ENCODE results near the gene ZBED4. TPM values are rescaled to one million over a fixed set of nuclear protein-coding genes. Genes with fewer than 3 reads are reported as not detected.

The ZBED4 gene
- total and polyA plus RNA-seq, 2 experiments from 2014 or later = 11.1 to 18.4 TPM

- TF ChIP-seq, protein P1, sequence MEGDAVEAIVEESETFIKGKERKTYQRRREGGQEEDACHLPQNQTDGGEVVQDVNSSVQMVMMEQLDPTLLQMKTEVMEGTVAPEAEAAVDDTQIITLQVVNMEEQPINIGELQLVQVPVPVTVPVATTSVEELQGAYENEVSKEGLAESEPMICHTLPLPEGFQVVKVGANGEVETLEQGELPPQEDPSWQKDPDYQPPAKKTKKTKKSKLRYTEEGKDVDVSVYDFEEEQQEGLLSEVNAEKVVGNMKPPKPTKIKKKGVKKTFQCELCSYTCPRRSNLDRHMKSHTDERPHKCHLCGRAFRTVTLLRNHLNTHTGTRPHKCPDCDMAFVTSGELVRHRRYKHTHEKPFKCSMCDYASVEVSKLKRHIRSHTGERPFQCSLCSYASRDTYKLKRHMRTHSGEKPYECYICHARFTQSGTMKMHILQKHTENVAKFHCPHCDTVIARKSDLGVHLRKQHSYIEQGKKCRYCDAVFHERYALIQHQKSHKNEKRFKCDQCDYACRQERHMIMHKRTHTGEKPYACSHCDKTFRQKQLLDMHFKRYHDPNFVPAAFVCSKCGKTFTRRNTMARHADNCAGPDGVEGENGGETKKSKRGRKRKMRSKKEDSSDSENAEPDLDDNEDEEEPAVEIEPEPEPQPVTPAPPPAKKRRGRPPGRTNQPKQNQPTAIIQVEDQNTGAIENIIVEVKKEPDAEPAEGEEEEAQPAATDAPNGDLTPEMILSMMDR (IDR thresholded peaks at IDR 0.05; ENCODE audit: low read depth, low read length) = no peak
- no peak overlapping the region for H3K27ac ChIP-seq
- peaks cover 17% of the 10 kb centered on the region for H3K4me1 ChIP-seq (ENCODE audit: low read depth)
- no peaks in the 10 kb centered on the region for H3K27me3 ChIP-seq
- DNase-seq (ENCODE audit: low read depth in 1 of 2, low spot score in 1 of 2) = peak in 1 of 2 donors; percentile 16
- peaks cover 26% of the 10 kb centered on the region for H3K36me3 ChIP-seq
- H3K9me3 ChIP-seq (ENCODE audit: low read depth) = no peaks in the 10 kb centered on the region
- H3K4me3 ChIP-seq = peak overlapping the region; percentile 88
Observed at GRCh38 chr22:49825436-49825835, 28.2 kb upstream of the ZBED4 start.

DNA sequence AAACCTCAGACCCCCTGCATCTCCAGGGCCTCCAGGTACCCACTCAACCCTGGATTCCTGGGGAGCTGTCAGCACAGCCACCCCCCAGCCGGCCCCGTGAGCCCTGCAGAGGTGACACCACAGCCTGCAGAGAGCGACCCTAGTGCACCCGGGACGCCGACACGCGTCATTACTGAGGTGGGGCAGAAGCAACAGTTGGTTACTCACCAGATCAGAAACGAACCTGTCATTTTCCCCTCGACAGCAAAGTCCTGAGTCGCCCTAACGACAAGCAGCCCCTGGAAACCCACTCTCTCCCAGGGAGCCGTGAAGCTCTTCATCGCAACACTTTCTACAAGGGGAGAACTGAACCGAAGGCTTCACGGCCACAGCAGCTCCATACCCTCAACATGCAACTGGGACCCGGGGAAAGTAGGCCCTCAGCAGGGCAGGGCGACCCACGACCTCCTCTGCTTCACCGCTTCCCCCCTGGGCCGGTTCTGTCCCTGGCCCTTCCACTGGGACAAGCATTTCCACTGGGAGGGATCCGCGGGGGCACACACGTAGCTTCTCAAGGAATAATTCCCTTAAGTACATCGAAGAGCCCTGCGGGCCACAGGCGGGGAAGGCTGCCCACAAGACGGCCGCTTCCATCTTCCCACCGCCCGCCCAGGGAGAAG, 27.6 kb upstream of the ZBED4 start:
- Histone ChIP-seq H3K9me3 (ENCODE audit: low read depth) (no peaks in the 10 kb centered on the region), H3K27me3 (no peaks in the 10 kb centered on the region), H3K4me3 (peak overlapping the region; percentile 88), H3K4me1 (ENCODE audit: low read depth) (peaks cover 17% of the 10 kb centered on the region), H3K36me3 (peaks cover 25% of the 10 kb centered on the region), H3K27ac (no peak overlapping the region)
- DNase-seq (ENCODE audit: low read depth in 1 of 2, low spot score in 1 of 2) = peak in 1 of 2 donors; percentile 37
- TF ChIP-seq, protein P1 (IDR thresholded peaks at IDR 0.05; ENCODE audit: low read depth, low read length) = no peak

DNA sequence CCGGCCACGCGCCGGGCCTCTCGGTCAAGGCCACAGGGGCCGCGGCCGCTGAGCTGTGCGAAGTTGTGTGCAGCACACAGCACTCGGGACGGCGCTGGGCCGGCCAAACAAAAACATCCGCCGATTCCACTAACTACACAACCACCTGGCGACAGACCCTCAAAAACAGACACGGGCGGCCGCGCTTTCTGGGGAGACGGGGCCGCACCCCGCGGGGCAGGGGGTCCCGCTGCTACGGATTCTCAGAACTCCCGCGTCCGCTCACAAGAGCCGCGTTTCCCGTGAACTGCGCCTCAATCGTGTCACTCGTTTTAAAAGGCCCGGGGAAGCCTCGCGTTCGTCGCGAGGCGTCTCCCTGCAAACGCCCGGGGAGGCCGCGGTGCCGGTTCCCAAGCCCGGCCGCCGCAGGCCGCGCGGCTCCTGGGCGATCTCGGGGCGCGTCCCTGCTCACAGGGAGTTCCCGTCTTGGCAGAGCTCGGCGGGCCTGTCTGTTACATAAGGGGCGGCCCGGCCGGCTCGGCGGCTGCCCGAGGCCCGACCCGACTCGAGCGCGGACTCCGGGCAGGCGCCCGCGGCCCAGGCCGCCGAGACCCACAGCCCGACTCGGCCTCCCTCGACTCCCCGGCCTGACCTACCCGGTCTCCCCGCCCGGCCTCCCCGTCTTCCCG, 26.9 kb upstream of the ZBED4 start:
- Histone ChIP-seq H3K4me1 (ENCODE audit: low read depth) (peaks cover 17% of the 10 kb centered on the region), H3K4me3 (peak overlapping the region; percentile 88), H3K27ac (peak overlapping the region; percentile 96), H3K27me3 (no peaks in the 10 kb centered on the region), H3K36me3 (peaks cover 18% of the 10 kb centered on the region), H3K9me3 (ENCODE audit: low read depth) (no peaks in the 10 kb centered on the region)
- peak; percentile 52 to 57 for DNase-seq (ENCODE audit: low read depth in 1 of 2, low spot score in 1 of 2)
- TF ChIP-seq, protein P1 (IDR thresholded peaks at IDR 0.05; ENCODE audit: low read depth, low read length) = no peak

- Histone ChIP-seq H3K4me1 (ENCODE audit: low read depth) (peaks cover 17% of the 10 kb centered on the region), H3K27ac (peak overlapping the region; percentile 96)
- peak; percentile 38 to 54 for DNase-seq (ENCODE audit: low read depth in 1 of 2, low spot score in 1 of 2)
Observed at GRCh38 chr22:49827271-49827852, 26.3 kb upstream of the ZBED4 start.

GRCh38 chr22:49827853-49828598, 25.6 kb upstream of the ZBED4 start, which contains the start of gene BRD1:
TSS of gene BRD1 (minus strand) at chr22:49827873. CDS start at chr22:49824317, 3,556 bp downstream.
- H3K36me3 ChIP-seq = peaks cover 9% of the 10 kb centered on the region
- DNase-seq (ENCODE audit: low read depth in 1 of 2, low spot score in 1 of 2) = peak; percentile 77 to 84
- peak within 1 kb of the TSS; percentile 88 for H3K4me3 ChIP-seq
- H3K9me3 ChIP-seq (ENCODE audit: low read depth) = no peaks in the 10 kb centered on the region
- peaks cover 17% of the 10 kb centered on the region for H3K4me1 ChIP-seq (ENCODE audit: low read depth)
- TF ChIP-seq, protein P1 (IDR thresholded peaks at IDR 0.05; ENCODE audit: low read depth, low read length) = no peak
- H3K27ac ChIP-seq = peak within 1 kb of the TSS; percentile 96
- H3K27me3 ChIP-seq = no peaks in the 10 kb centered on the region

More at GRCh38 chr22:49827271-49827852, 26.3 kb upstream of the ZBED4 start:
- Histone ChIP-seq H3K27me3 (no peaks in the 10 kb centered on the region), H3K36me3 (peaks cover 14% of the 10 kb centered on the region), H3K9me3 (ENCODE audit: low read depth) (no peaks in the 10 kb centered on the region), H3K4me3 (peak overlapping the region; percentile 88)
- TF ChIP-seq, protein P1 (IDR thresholded peaks at IDR 0.05; ENCODE audit: low read depth, low read length) = no peak

Measured in cardiac muscle cell (in vitro differentiated cells and primary cell).